Stimulated activated memory B cell treated with anti-CD40 and anti-IgM and Interleukin-4, amounts not matched to agents 10 μg/mL and 1 μg/mL and 100 μg/mL, for 72 hours (primary cell): Measurements from ENCODE around the gene CDK2AP2.

Experiments used
- ATAC-seq: fragments of 150-1000 bp; cut with Tn5 transposase; 2 replicates; pipeline ENCODE4 v1.10.0; 2021
- H3K27ac Mint-ChIP-seq: one replicate; pipeline ENCODE4 v1.8.0; 2022; ENCODE audit warnings: mild to moderate bottlenecking, mixed read lengths
- H3K27me3 Mint-ChIP-seq: one replicate; pipeline ENCODE4 v1.8.0; 2022; ENCODE audit warnings: mixed read lengths
- H3K36me3 Mint-ChIP-seq: one replicate; pipeline ENCODE4 v1.8.0; 2022; ENCODE audit warnings: mixed read lengths
- H3K4me1 Mint-ChIP-seq: one replicate; pipeline ENCODE4 v1.8.0; 2022; ENCODE audit warnings: mixed read lengths
- H3K4me3 Mint-ChIP-seq: one replicate; pipeline ENCODE4 v1.8.0; 2022; ENCODE audit warnings: mild to moderate bottlenecking, moderate library complexity, mixed read lengths
- H3K9me3 Mint-ChIP-seq: one replicate; pipeline ENCODE4 v1.8.0; 2022; ENCODE audit warnings: mixed read lengths

CDK2AP2 gene

DNA sequence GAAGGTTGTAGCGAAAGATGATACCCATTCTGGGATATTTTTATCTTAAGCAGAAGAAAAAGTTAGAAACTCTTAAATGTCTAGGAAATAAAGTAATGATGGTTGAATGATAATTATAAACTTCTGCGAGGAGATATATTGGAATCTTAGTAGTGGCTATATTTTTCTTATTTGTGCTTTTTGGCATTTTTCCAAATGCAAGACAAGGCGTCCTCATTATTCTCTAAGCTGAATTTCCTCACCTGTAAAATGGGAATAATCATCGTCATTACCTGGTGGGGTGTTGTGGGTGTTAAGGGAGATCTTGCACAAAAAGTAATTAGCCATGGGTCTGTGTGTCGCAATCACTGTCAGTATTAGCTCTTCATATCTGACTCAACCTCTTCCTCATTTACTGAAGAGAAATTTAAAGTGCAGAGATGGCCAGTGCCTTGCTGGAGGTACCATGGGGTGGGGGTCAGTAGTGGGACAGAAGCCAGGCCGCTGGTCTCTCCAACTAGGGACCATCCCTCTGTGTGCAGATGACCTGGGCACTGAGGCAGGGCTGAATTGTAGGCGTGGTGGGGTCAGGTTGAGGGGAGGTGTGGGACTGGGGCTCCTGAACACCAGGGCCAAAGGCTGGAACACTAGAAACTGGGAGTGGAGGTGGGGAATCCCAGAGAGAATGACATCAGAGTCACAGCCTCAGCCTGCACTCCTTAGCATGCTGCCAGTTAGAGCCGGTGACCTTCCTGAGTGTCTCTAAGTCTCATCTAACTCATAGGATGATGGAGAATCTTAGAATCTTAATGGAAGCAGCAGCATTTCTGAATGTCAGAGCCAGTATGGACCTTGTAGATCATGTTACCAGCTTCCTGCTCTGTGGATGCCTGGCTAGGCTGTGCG lies 6.9 kb downstream of the CDK2AP2 start:
- no peaks in the 10 kb centered on the region for H3K9me3 Mint-ChIP-seq
- H3K4me1 Mint-ChIP-seq: peaks cover 44% of the 10 kb centered on the region
- H3K27me3 Mint-ChIP-seq: no peaks in the 10 kb centered on the region
- no peak overlapping the region for H3K4me3 Mint-ChIP-seq
- peak overlapping the region; percentile 9 for H3K27ac Mint-ChIP-seq
- H3K36me3 Mint-ChIP-seq: peaks cover 53% of the 10 kb centered on the region
- ATAC-seq: no peak

DNA sequence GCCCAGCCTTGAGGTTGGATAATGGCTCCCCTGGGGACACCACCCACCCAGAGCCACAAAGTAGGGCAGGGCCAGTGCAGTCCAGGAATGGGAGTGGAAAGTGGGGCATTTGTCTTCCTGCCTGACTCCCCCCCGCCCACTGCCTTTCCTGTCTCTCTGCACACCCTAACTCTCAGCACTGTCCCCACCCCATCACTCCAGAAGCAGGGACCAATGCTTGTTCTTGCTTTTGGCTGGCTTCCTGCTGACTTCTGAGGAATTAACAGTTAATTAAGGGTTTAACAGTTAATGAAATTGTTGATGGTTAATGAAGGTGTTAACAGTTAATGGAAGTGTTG lies 7.5 kb downstream of the CDK2AP2 start:
- H3K27ac Mint-ChIP-seq: peak overlapping the region; percentile 9

DNA sequence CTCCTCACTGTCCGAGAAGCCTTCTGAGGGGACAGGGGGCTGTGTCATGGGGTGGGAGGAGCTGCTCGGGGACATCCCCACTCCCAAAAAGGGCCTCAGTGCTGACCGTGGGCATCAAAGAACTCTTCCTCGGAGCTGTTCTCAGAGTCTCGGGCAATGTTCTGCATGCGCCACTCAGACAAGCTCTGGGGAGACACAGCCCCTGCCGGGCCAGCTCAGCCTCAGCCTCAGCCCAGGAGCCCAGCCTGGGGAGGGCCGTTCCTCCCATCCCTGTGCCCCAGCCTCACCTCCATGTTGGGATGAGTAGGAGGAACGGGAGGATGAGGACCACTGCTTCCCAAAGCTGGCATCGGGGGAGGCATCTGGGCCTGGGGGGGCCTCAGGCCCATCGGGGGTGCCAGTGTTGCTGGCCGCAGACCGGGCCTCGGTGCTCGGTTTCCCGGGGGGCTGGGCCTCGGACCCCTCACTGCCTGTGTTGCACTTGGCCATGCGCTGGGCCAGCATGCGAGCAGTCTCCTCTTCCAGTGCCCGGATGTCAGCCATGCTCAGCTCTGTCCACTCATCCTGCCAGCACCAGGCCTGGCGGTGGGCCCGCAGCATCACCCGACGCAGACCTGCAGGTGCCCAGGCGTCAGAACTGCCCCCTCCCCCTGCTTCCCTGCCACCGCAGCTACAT lies 8.0 kb downstream of the CDK2AP2 start:
- H3K4me3 Mint-ChIP-seq: no peak overlapping the region
- H3K4me1 Mint-ChIP-seq: peaks cover 36% of the 10 kb centered on the region
- H3K9me3 Mint-ChIP-seq: no peaks in the 10 kb centered on the region
- H3K36me3 Mint-ChIP-seq: peaks cover 59% of the 10 kb centered on the region
- H3K27me3 Mint-ChIP-seq: no peaks in the 10 kb centered on the region
- H3K27ac Mint-ChIP-seq: no peak overlapping the region
- ATAC-seq: no peak

More for the DNA sequence above, 7.5 kb downstream of the CDK2AP2 start:
- ATAC-seq: no peak
- peaks cover 38% of the 10 kb centered on the region for H3K4me1 Mint-ChIP-seq
- peaks cover 59% of the 10 kb centered on the region for H3K36me3 Mint-ChIP-seq
- no peak overlapping the region for H3K4me3 Mint-ChIP-seq
- no peaks in the 10 kb centered on the region for H3K27me3 Mint-ChIP-seq
- H3K9me3 Mint-ChIP-seq: no peaks in the 10 kb centered on the region

DNA sequence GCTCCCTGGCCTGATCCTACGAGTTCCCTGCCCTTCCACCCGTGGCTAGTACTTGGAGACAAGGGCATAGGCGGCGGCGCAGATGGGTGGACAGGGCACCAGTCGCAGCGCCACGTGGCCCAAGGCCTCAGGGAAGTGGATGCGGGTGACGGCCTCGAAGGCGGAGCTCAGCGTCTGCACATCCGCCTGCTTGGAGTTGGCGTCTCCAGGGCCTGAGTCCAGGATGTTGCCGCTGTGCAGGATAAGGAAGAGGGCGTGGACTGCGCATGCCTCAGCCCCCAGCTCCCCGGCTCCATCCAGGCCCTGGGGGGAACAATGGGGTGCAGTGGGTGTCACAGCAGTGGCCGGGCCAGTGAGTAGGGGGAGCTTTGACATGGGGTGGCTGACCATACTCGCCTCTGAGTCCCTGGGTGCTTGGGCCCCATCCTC lies 9.4 kb downstream of the CDK2AP2 start:
- H3K9me3 Mint-ChIP-seq: no peaks in the 10 kb centered on the region
- H3K27ac Mint-ChIP-seq: no peak overlapping the region
- ATAC-seq: no peak
- peaks cover 32% of the 10 kb centered on the region for H3K4me1 Mint-ChIP-seq
- H3K27me3 Mint-ChIP-seq: no peaks in the 10 kb centered on the region
- no peak overlapping the region for H3K4me3 Mint-ChIP-seq
- peaks cover 69% of the 10 kb centered on the region for H3K36me3 Mint-ChIP-seq

DNA sequence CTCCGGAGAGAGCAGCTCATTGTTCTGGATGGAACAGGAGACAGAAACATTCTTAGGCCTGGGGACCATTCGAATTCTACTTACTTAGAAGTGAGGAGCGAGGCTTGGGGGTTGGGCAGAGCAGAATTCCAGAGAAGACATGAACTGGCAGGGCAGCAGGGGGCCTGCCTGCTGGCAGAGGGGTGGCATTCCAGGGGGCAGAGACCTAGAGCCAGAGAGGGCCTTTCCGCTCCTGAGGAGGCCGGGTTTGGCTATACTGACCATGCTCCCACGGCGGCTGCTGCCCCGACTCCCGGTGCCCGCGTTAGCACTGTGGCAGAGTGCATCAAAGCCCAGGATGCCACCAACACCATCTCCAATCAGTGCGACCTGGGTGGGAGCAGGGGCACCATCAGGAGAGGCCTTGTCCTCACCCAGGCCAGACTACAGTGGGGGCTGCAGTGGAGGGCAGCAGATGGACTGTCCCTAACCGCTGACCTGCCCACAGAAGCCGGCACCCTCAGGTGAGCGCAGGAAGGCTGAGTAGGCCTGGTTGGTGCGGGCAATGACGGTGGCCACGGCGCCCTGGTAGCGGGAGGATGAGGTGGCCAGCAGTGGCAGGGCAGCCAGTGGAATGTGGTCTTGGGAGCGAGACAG lies 10.2 kb downstream of the CDK2AP2 start:
- peaks cover 28% of the 10 kb centered on the region for H3K4me1 Mint-ChIP-seq
- H3K9me3 Mint-ChIP-seq: no peaks in the 10 kb centered on the region
- no peak overlapping the region for H3K4me3 Mint-ChIP-seq
- H3K27me3 Mint-ChIP-seq: no peaks in the 10 kb centered on the region
- peaks cover 75% of the 10 kb centered on the region for H3K36me3 Mint-ChIP-seq
- H3K27ac Mint-ChIP-seq: no peak overlapping the region
- ATAC-seq: no peak

DNA sequence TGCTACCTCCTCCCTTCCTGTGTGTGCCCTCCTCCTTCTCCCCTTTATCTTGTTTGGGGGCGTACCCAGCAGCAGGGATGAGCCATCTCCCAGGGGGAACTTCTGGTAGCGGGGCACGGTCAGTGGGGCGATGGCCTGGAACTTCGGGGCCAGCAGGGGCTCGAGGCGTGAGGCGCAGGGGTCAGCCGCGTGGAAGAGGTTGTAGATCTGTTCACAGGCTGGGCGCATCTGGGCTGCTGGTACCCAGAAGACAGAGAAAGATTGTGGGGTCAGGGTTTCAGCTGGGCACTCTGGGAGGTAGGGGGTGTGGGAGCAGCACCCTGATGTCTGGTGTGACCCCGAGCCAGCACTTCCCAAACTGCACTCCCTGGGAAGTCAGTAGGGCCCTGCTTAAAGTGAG lies 11.8 kb downstream of the CDK2AP2 start:
- peaks cover 22% of the 10 kb centered on the region for H3K4me1 Mint-ChIP-seq
- no peak for ATAC-seq
- H3K36me3 Mint-ChIP-seq: peaks cover 72% of the 10 kb centered on the region
- H3K4me3 Mint-ChIP-seq: no peak overlapping the region
- H3K9me3 Mint-ChIP-seq: no peaks in the 10 kb centered on the region
- H3K27me3 Mint-ChIP-seq: no peaks in the 10 kb centered on the region
- peak overlapping the region; percentile 10 for H3K27ac Mint-ChIP-seq

DNA sequence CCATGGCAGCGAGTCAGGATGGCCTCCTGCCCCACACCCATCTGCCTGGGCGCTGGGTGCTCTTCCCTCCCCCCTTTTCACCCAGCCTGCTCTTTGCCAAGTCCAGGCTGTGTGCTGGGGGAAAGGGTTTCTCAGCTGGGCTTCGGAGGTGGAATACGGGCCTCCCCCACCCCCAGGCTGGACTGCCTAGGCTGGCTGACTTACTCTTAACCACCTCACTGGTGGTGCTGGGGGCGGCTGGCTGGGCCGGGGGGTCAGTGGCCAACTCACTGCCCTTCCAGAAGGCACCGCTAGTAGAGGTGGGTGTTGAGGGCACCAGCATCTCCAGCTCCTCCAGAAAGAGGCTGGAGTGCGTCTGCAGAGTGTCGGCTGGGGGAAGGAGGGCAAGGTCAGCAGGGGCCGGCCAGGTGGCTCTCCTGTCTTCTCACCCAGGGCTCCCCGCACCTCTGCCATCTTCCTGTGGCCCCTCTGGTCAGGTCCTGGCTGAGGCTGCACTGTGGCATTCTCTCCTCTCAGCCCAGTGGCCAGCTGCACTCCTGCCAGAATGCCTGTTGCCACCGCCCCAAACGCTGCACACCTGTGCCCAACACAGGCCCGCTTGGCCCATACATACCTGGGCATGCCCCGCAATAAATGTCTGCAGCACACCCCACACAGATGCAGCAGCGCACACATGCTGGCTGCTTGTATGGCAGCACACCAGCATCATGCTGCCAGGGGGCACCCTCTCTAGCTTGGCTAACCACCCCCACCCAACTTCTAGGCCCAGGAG lies 12.5 kb downstream of the CDK2AP2 start:
- H3K4me3 Mint-ChIP-seq: no peak overlapping the region
- no peak for ATAC-seq
- H3K4me1 Mint-ChIP-seq: peaks cover 22% of the 10 kb centered on the region
- H3K36me3 Mint-ChIP-seq: peaks cover 72% of the 10 kb centered on the region
- peak overlapping the region; percentile 10 for H3K27ac Mint-ChIP-seq
- no peaks in the 10 kb centered on the region for H3K27me3 Mint-ChIP-seq
- H3K9me3 Mint-ChIP-seq: no peaks in the 10 kb centered on the region

DNA sequence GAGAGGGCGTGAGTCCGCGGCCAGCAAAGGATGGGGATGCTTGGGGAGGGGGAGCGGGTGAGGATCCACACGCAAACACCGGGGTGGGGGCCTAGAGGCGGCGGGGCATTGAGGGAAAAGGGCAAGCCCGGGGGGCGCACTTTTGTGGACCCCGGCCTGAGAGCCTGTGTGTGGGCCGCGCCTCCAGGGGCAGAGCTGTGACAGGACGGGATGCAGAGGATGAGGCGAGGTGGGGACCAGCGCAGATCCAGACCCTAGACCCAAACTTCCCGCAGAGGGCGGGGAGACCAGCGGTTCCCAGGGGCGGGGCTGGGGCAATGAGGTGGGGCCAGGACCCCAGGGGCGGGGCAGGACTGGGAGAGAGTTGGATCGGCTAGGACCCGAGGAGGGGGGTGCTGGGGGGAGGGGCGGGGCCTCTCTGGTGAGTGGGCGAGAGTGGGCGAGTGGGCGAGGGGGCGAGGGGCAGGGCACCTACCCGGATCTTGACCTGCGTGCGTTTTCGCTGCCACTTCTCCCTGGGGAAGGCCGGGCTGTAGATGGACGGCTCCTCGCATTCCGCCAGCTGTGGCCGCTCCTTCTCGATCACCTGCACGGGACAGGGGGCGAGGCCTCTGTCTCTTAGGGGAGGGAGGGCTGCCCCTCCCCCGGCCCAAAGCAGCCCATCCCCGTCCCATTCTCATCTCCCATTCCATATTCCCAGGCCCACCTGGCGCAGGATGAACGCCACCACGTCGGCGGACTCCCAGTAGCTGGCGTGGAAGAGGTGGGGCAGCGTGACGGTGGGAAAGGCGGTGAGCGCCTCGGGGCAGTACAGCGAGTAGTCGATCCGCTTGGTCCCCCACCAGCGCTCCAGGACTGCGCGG lies 13.4 kb downstream of the CDK2AP2 start:
- Mint-ChIP-seq H3K4me1 (peaks cover 27% of the 10 kb centered on the region), H3K27me3 (no peaks in the 10 kb centered on the region), H3K9me3 (no peaks in the 10 kb centered on the region), H3K27ac (no peak overlapping the region), H3K36me3 (peaks cover 75% of the 10 kb centered on the region), H3K4me3 (no peak overlapping the region)
- peak; percentile 49 for ATAC-seq

DNA sequence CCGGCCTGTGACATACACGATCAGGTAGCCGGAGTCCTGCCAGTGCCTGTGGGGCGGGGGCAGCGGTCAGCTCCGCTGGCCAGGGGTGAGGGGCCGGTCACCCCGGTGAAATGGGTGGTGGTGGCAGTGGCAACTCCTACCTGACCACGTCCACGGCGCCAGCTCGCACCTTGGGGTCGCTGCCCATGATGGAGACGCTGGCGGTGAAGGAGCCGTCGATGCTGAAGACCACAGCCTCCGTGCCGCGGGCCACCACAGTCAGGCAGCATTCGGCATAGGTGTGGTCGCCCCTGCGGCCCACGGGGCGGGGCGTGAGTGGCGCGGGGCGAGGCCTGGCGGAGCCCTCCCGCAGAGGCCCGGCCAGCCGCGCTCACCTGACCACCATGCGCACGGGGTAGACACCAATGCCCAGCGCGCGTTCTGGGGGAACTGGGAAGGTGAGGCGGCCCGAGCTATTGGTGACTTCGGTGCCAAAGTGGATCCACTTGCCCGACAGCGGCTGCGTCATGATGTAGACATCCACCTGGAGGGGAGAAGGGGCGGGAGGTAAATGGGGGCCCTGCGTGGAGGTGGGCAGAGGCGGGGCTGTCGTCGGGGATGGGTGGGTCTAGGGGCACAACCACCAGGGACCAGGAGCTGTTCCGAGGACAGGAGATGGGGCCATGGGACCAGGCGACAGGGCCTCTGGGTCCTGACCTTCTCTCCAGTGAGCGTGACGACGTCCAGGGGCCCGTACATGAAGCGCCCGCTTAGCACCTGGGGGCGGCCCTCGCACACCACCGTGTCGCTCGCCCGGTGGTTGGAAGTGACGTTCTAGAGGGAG lies 14.2 kb downstream of the CDK2AP2 start:
- H3K27ac Mint-ChIP-seq: no peak overlapping the region
- no peaks in the 10 kb centered on the region for H3K27me3 Mint-ChIP-seq
- H3K36me3 Mint-ChIP-seq: peaks cover 70% of the 10 kb centered on the region
- H3K9me3 Mint-ChIP-seq: no peaks in the 10 kb centered on the region
- no peak for ATAC-seq
- H3K4me1 Mint-ChIP-seq: peaks cover 32% of the 10 kb centered on the region
- no peak overlapping the region for H3K4me3 Mint-ChIP-seq

DNA sequence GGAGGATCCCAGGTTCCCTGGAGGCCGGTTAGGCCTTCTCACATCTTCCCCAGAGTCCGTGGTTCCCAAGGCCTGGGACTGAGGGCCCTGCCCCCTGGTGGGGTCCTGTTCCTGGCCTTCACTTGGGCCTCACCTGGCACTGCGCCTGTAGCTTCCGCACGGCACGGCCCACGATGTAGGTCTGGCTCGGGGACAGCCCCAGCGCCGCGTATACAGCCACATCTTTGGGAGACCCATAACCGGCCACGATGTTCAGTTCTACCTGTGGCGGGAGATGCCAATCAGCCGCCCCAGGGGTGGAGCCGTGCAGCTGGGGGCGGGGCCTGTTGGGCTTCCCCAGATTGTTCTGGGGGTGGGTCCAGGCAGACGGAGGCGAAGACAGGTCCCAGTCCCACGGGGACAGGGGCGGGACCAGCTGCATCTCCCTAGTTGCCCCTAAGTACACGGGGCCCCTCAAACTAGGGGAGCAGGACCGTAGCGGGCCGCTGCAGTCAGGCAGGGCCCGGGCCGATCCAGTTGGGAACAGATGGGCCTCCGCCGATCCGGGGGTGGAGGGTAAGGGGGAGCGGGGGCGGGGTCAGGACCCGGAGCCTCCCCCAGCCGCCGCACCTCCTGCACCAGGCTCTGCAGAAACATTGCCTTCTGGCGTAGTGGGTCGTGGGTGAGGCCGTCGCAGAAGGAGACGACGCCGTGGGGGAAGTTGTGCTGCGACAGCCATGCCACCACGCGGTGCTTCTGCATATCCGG lies 15.0 kb downstream of the CDK2AP2 start:
- H3K4me1 Mint-ChIP-seq: peaks cover 40% of the 10 kb centered on the region
- H3K9me3 Mint-ChIP-seq: no peaks in the 10 kb centered on the region
- H3K27me3 Mint-ChIP-seq: no peaks in the 10 kb centered on the region
- peaks cover 64% of the 10 kb centered on the region for H3K36me3 Mint-ChIP-seq
- no peak overlapping the region for H3K4me3 Mint-ChIP-seq
- H3K27ac Mint-ChIP-seq: peak overlapping the region; percentile 46
- ATAC-seq: no peak

DNA sequence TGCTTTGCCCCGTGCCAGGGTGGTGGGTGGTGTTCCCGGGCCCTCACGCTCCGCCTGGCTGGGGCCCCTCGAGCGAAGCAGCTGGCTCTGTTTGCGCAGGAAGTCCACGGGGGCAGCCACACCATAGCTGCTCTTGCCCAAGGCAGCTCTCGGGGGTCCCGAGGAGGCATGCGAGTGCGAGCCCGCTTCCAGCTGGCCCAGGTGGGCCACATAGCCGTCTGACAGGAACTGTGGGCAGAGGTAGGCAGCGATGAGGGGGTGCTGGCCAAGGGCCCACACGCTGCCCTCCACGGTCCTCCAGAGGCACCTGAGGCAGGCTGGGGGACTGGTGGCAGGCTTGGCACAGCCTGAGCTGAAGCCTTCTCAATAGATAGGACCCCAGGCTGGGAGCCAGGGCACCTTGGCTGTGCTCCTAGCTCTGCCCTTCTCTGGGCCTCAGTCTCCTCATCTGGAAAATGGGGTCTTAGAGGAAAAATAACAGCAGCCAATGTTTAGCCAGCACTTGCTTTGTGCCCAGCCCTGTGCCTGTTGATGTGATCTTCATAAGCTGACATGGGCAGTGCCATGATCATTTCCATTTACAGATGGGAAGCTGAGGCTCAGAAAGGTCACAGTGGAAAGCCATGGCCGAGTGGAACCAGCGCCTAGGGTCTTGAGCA lies 15.8 kb downstream of the CDK2AP2 start:
- Mint-ChIP-seq H3K4me1 (peaks cover 46% of the 10 kb centered on the region), H3K4me3 (no peak overlapping the region), H3K9me3 (no peaks in the 10 kb centered on the region), H3K27ac (no peak overlapping the region), H3K27me3 (no peaks in the 10 kb centered on the region), H3K36me3 (peaks cover 64% of the 10 kb centered on the region)
- ATAC-seq: no peak

DNA sequence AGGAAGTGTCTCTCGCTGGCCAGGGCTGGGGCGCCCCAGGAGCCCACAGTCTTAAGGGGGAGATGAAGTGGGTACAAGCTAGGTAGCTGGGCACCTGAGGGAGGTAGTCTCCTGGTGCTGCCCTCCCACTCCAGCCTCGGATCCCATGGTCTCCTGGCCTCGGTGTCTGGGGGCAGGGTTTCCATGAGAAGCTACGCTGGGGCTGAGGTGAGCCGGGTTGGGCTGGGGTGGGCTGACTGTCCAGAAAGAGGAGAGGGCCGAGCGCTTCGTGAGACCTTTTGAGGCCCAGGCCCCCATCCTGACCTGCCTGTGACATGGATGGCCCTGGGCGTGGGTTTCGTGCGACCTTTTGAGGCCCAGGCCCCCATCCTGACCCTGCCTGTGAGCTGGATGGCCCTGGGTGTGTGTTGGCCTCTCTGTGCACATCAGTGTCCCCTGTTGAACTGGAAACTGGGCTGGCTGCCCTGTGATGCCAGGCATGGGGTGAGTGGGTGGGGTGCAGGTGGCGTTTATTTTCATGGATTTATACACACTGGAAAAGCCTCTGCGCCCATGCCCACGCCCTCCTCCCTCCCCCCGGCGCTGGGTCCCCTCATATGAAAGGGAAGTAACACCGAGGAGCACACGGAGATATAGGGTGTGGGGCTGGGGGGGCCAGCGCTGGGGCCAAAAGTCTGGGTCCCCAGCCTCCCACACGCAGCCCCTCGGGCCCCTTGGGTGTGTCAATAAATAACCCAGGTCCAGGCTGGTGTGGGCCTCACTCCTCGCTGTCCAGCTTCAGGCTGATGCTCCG lies 16.5 kb downstream of the CDK2AP2 start:
- ATAC-seq: no peak
- Mint-ChIP-seq H3K4me3 (no peak overlapping the region), H3K27ac (peak overlapping the region; percentile 93), H3K36me3 (peaks cover 63% of the 10 kb centered on the region), H3K9me3 (no peaks in the 10 kb centered on the region), H3K4me1 (peaks cover 49% of the 10 kb centered on the region), H3K27me3 (no peaks in the 10 kb centered on the region)
